CD4-positive, alpha-beta T cell (primary cell): Measurements from ENCODE around the gene CAMTA1. TPM values are rescaled to one million over a fixed set of nuclear protein-coding genes. Genes with fewer than 3 reads are reported as not detected.

Experiments
- ATAC-seq: fragments of 200-7000 bp; cut with Tn5 transposase; one replicate; pipeline ENCODE4 v1.10.0; 2022; ENCODE audit warnings: mild to moderate bottlenecking; ENCODE audit not compliant: poor library complexity
- CTCF ChIA-PET: fragments of 350-600 bp; sonication (Branson Sonifier 250); formaldehyde crosslinking; loops from one replicate; lab custom pipeline; 2021; ENCODE audit warnings: antibody characterized with exemption, inconsistent platforms; lab: Charles Lee
- POLR2A ChIA-PET: fragments of 350-600 bp; sonication (Branson Sonifier 250); formaldehyde crosslinking; loops from one replicate; lab custom pipeline; 2021; ENCODE audit warnings: antibody characterized with exemption, inconsistent platforms; lab: Charles Lee
- DNase-seq, 14 experiments: peaks; one replicate each; pipeline ENCODE4 v3.0.0-alpha.2; 2013 to 2020; ENCODE audit warnings: mixed read lengths in 2 of 14
- H3K27ac ChIP-seq, 2 donors: one replicate each; pipeline versions ENCODE4 v1.5.1 to v1.7.0; 2013; ENCODE audit warnings: low read length in 2 of 2, low read depth in 1 of 2, mild to moderate bottlenecking in 1 of 2
- H3K27me3 ChIP-seq, 2 experiments: 1 replicate in 1 of 2; 2 replicates in 1 of 2; pipeline versions ENCODE4 v1.6.1 to v1.7.0; 2013; ENCODE audit warnings: low read length in 2 of 2, control low read depth in 1 of 2, mild to moderate bottlenecking in 1 of 2, moderate library complexity in 1 of 2; ENCODE audit not compliant: insufficient read depth in 2 of 2, control insufficient read depth in 1 of 2
- H3K36me3 ChIP-seq: one replicate; pipeline ENCODE4 v1.6.1; 2013; ENCODE audit warnings: low read length, control low read depth; ENCODE audit not compliant: insufficient read depth
- H3K4me1 ChIP-seq: one replicate; pipeline ENCODE4 v1.6.1; 2013; ENCODE audit warnings: low read length, control low read depth; ENCODE audit not compliant: insufficient read depth
- H3K4me3 ChIP-seq: one replicate; pipeline ENCODE4 v1.5.1; 2013; ENCODE audit warnings: mild to moderate bottlenecking, low read length, moderate library complexity
- H3K9me3 ChIP-seq, 2 experiments: 1 replicate in 1 of 2; 2 replicates in 1 of 2; pipeline versions ENCODE4 v1.6.1 to v1.7.0; 2013; ENCODE audit warnings: low read length in 2 of 2, mild to moderate bottlenecking in 2 of 2, control low read depth in 1 of 2, moderate library complexity in 1 of 2; ENCODE audit not compliant: control insufficient read depth in 1 of 2, insufficient read depth in 1 of 2
- H3K27ac Mint-ChIP-seq: one replicate; pipeline ENCODE4 v1.8.0; 2020; ENCODE audit warnings: mixed read lengths
- H3K27me3 Mint-ChIP-seq: one replicate; pipeline ENCODE4 v1.8.0; 2021; ENCODE audit warnings: mixed read lengths
- H3K36me3 Mint-ChIP-seq: one replicate; pipeline ENCODE4 v1.8.0; 2021; ENCODE audit warnings: low read depth, mixed read lengths
- H3K4me1 Mint-ChIP-seq: one replicate; pipeline ENCODE4 v1.8.0; 2021; ENCODE audit warnings: low read depth, mixed read lengths
- H3K4me3 Mint-ChIP-seq: one replicate; pipeline ENCODE4 v1.8.0; 2020; ENCODE audit warnings: mild to moderate bottlenecking, mixed read lengths
- H3K9me3 Mint-ChIP-seq: one replicate; pipeline ENCODE4 v1.8.0; 2020; ENCODE audit warnings: mixed read lengths
- CTCF ChIP-seq: fragments of 200-600 bp; IDR thresholded peaks from one replicate; pipeline ENCODE4 v1.8.0; 2022; ENCODE audit warnings: antibody characterized with exemption, mild to moderate bottlenecking
- intact Hi-C, 2 experiments: fragments of 100-400 bp; cut with DNase I in 1 of 2; cut with micrococcal nuclease in 1 of 2; formaldehyde crosslinking; loops; one replicate each; pipeline versions ENCODE4 v1.15.1 to v1.9.0; 2023 to 2025; cut with DNase I, micrococcal nuclease
- total RNA-seq, 174 experiments: library from RNA in 2 of 174; stranded (reverse) in 2 of 174; gene quantifications; one replicate each; pipeline ENCODE4 v1.2.3 and lab custom pipeline; 2021 to 2026

Gene CAMTA1
- total RNA-seq, 2 experiments from 2014 or later = 38.6 to 39.3 TPM

DNA sequence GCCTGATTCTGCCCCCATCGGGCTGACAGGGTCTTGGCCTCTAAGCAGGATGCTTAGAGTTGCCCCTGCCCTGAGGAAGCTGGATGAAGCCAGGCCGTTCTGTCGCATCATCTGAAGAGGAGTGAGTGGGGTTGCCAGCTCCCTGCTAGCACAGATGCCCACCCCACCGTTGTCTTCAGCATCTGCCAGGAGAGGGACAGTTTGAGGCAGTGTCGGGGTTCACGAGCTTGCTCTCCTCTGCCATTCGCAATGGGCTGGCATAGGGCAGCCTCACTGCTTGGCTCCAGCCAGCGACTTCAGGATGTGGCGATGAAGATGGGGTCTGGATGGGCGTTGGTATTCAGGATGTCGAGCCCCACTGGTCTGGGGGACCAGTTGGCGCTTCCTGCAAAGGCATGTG, 840.1 kb downstream of the CAMTA1 start:
- Histone ChIP-seq H3K36me3 (no peaks in the 10 kb centered on the region), H3K4me1 (no peaks in the 10 kb centered on the region), H3K9me3 (no peaks in the 10 kb centered on the region), H3K27me3 (peaks cover 0 to 11% of the 10 kb centered on the region in 2 experiments), H3K27ac (no peak overlapping the region), H3K4me3 (no peak overlapping the region)
- Mint-ChIP-seq H3K9me3 (no peaks in the 10 kb centered on the region), H3K4me1 (no peaks in the 10 kb centered on the region), H3K36me3 (no peaks in the 10 kb centered on the region), H3K4me3 (no peak overlapping the region), H3K27ac (no peak overlapping the region), H3K27me3 (peaks cover 37% of the 10 kb centered on the region)
- ChIA-PET POLR2A (no interaction called here), CTCF (no interaction called here)
- intact Hi-C loops = no loop called here
- TF ChIP-seq CTCF = no peak
- DNase-seq (no peak), ATAC-seq (no peak)

- Histone ChIP-seq H3K27ac (no peak overlapping the region), H3K4me1 (no peaks in the 10 kb centered on the region), H3K4me3 (no peak overlapping the region), H3K36me3 (no peaks in the 10 kb centered on the region), H3K9me3 (no peaks in the 10 kb centered on the region), H3K27me3 (peaks cover 9 to 21% of the 10 kb centered on the region in 2 experiments)
- Mint-ChIP-seq H3K36me3 (no peaks in the 10 kb centered on the region), H3K9me3 (no peaks in the 10 kb centered on the region), H3K4me1 (no peaks in the 10 kb centered on the region), H3K4me3 (no peak overlapping the region), H3K27me3 (peaks cover 32% of the 10 kb centered on the region), H3K27ac (no peak overlapping the region)
- ATAC-seq = no peak
- CTCF ChIA-PET = no interaction called here
- intact Hi-C loops = no loop called here
- no peak for DNase-seq
- POLR2A ChIA-PET = no interaction called here
- no peak for TF ChIP-seq CTCF
Observed at GRCh38 chr1:7628273-7628672, 843.0 kb downstream of the CAMTA1 start.

GRCh38 chr1:7629011-7629410, 843.8 kb downstream of the CAMTA1 start:
- no peak overlapping the region for H3K27ac ChIP-seq
- H3K27ac Mint-ChIP-seq = no peak overlapping the region
- CTCF ChIA-PET = no interaction called here
- no peaks in the 10 kb centered on the region for H3K36me3 ChIP-seq
- H3K27me3 Mint-ChIP-seq = peaks cover 32% of the 10 kb centered on the region
- TF ChIP-seq CTCF = no peak
- peaks cover 9 to 23% of the 10 kb centered on the region in 2 experiments for H3K27me3 ChIP-seq
- no peaks in the 10 kb centered on the region for H3K4me1 Mint-ChIP-seq
- no peak overlapping the region for H3K4me3 ChIP-seq
- H3K36me3 Mint-ChIP-seq = no peaks in the 10 kb centered on the region
- no peaks in the 10 kb centered on the region for H3K9me3 ChIP-seq
- H3K4me3 Mint-ChIP-seq = no peak overlapping the region
- POLR2A ChIA-PET = no interaction called here
- ATAC-seq (no peak), DNase-seq (no peak)
- H3K4me1 ChIP-seq = no peaks in the 10 kb centered on the region
- H3K9me3 Mint-ChIP-seq = no peaks in the 10 kb centered on the region
- intact Hi-C loops = no loop called here
